OCI-LY7 (cell line): Measurements from ENCODE around the gene C8G.

Experiments used
- EZH2phosphoT487 ChIP-seq: fragments of 200-600 bp; sonication (generic); IDR thresholded peaks from 2 replicates; pipeline ENCODE4 v1.6.1; 2018; ENCODE audit warnings: low read depth, borderline replicate concordance, mild to moderate bottlenecking, mixed run types, antibody characterized with exemption, low read length, moderate library complexity, mixed read lengths
- TF ChIP-seq, protein P1 (sequence below): fragments of 200-600 bp; sonication (generic); conservative IDR thresholded peaks from 2 replicates; pipeline ENCODE4 v1.5.1; 2014; ENCODE audit warnings: mild to moderate bottlenecking, antibody characterized with exemption, low read length, moderate library complexity, mixed read lengths

- TF ChIP-seq, protein P1, sequence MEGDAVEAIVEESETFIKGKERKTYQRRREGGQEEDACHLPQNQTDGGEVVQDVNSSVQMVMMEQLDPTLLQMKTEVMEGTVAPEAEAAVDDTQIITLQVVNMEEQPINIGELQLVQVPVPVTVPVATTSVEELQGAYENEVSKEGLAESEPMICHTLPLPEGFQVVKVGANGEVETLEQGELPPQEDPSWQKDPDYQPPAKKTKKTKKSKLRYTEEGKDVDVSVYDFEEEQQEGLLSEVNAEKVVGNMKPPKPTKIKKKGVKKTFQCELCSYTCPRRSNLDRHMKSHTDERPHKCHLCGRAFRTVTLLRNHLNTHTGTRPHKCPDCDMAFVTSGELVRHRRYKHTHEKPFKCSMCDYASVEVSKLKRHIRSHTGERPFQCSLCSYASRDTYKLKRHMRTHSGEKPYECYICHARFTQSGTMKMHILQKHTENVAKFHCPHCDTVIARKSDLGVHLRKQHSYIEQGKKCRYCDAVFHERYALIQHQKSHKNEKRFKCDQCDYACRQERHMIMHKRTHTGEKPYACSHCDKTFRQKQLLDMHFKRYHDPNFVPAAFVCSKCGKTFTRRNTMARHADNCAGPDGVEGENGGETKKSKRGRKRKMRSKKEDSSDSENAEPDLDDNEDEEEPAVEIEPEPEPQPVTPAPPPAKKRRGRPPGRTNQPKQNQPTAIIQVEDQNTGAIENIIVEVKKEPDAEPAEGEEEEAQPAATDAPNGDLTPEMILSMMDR: no peak
- no peak for TF ChIP-seq EZH2phosphoT487
Observed at GRCh38 chr9:136900556-136900955, 44.5 kb upstream of the C8G start.
